ENCODE measurements around the gene NOP53.
A peak's percentile ranks its signal among the peaks of the same experiment; 100 is the strongest.
"Not testable (repeated sequence)": the region's sequence is repeated elsewhere in the genome, so short reads cannot be mapped to it uniquely, and the experiment has no call there.

Gene NOP53

DNA sequence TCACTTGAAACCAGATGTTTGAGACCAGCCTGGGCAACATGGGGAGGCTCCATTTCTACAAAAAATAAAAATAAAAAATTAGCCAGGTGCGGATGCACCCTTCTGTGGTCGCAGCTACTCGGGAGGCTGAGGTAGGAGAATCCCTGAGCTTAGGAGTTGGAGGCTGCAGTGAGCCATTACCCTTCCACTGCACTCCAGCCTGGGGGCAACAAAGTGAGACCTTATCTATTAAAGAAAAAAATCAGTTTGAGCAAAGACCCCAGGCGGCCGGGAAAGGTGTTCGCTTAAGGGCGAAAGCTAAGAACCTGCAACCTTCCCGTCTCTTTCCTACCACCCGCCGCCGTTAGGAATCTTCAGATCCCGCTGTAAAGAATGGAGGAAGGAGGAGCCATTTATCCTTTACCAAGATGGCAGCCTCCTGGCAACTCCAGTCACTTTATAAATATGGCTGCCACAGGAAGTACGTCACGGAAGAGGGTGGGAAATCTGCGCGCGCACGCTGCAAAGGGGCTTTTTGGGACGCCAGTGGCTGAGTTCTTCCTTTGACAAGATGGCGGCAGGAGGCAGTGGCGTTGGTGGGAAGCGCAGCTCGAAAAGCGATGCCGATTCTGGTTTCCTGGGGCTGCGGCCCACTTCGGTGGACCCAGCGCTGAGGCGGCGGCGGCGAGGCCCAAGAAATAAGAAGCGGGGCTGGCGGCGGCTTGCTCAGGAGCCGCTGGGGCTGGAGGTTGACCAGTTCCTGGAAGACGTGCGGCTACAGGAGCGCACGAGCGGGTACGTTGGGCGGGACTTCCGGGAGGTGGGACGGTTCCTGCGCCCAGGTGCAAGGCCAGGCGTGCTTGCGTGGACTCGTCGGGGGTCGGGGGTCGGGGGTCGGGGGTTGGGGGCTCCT, at the start of gene NOP53:
TSS of gene NOP53 (plus strand) at position 537 of the 892 bp plus-strand sequence. CDS start at position 551, 14 bp downstream.
- DNase-seq (ENCODE audit: low read depth in 2 of 3, low spot score in 2 of 3), result peak; percentile 91 to 99 (median 97)

DNA sequence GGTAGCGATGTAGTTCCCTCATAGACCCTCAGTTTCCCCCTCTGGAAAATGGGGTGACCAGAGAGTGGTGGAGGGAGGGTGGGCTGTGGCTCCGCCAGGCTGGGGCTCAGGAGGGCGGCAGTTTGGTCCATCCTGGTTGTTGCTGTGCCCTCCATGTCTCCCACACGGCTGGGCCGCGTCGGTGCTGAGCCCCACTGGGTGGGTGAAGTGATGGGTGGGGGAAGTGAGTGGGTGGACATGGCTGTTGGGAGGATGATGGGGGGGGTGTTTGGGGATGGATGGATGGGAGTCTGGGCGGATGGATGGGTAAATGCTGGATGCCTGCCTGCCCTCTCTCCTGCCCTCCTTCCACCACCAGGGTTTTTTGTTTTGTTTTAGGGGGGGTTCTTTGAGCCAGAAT, 48.7 kb upstream of the NOP53 start:
- no peak for DNase-seq (ENCODE audit: low read depth in 2 of 3, low spot score in 2 of 3)

DNA sequence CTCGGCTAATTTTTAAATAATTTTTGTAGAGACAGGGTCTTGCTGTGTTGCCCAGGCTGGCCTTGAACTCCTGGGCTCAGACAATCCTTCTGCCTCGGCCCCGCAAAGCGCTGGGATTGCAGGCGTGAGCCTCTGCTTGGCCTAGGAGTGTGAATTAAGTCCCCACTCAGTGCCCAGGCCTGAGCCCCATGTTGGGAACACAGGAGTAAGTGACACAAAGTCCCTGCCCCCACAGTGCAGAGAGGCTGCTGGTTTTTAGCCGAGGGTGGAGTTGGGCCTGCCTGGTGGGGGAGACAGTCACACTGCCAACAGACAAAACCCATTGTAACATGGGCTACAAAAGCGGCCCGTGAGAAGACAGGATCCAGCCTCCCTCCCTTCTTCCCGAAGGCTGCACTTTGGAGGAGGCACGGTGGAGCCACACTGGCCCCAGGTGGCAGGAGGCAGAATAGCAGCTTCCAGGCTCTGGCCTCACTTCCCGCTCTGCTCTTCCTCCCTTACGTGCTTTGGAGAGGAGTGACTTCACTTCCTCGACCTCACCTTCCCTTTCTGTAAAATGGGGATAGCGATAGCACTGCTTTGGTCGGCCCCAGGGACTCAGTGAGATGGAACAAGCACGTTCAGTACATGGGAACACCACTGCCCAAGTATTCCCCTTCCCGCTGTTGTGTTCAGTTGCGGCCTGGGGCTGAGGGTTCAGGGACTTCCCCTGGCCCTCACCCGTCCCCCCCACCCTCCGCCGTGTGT, 47.3 kb upstream of the NOP53 start:
- peak in 2 of 3 experiments; percentile 22 to 27 for DNase-seq (ENCODE audit: low read depth in 2 of 3, low spot score in 2 of 3)

DNA sequence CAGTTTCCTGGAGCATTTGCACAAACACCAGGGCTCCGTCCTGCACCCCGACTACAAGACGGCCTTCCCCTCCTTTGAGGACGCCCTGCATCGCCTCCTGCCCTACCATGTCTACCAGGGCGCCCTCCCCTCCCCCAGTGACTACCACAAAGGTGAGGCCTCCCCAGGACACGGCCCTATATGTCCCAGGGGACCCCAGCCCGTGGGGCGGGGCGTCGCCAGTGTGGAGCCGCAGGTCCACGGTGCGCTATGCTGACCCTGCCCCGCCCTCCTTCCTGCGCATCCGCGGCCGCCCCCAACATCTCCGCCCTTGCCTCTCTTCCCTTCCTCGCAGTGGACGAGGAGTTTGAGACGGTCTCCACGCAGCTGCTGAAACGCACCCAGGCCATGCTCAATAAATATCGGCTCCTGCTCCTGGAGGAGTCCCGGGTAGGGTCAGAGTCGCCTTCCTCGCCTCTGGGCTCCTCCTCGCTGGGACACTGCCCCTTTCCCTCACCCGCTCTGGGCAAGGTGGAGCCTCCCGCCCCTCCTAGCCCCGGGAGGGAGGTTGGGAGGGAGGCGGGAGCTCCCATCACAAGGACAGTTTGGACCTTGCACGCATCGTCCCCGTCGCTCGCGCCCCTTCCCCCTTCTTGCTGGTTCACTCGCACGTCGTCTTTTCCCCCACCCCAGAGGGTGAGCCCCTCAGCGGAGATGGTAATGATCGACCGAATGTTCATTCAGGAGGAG, 46.6 kb upstream of the NOP53 start:
- DNase-seq (ENCODE audit: low read depth in 2 of 3, low spot score in 2 of 3), result no peak

DNA sequence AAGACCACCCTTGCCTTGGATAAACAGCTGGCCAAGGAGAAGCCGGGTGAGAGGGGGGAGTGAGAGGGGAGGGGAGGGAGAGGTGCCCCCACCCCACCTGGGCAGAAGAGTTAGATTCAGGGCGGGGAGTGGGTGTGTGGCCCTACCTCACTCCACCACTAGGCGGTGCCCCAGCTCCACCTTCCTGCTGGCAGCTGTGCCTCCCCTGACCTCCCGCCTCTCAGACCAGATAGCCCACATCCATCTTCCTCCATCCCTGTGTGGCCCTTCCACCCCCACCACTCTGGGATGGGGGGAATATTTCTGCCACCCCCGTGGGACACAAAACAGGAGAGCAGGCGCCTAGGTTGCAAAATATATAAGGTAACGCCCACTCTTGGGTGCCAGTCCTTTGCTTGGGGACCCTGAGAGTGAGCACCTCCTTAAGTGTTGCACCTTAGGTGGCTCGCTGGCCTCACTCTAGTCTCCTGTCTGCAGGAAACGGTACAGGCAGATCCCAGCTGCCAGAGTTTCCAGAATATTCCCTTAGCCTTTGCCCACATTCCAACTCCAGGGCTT, 45.9 kb upstream of the NOP53 start:
- DNase-seq (ENCODE audit: low read depth in 2 of 3, low spot score in 2 of 3), result peak in 1 of 3 experiments; percentile 49

DNA sequence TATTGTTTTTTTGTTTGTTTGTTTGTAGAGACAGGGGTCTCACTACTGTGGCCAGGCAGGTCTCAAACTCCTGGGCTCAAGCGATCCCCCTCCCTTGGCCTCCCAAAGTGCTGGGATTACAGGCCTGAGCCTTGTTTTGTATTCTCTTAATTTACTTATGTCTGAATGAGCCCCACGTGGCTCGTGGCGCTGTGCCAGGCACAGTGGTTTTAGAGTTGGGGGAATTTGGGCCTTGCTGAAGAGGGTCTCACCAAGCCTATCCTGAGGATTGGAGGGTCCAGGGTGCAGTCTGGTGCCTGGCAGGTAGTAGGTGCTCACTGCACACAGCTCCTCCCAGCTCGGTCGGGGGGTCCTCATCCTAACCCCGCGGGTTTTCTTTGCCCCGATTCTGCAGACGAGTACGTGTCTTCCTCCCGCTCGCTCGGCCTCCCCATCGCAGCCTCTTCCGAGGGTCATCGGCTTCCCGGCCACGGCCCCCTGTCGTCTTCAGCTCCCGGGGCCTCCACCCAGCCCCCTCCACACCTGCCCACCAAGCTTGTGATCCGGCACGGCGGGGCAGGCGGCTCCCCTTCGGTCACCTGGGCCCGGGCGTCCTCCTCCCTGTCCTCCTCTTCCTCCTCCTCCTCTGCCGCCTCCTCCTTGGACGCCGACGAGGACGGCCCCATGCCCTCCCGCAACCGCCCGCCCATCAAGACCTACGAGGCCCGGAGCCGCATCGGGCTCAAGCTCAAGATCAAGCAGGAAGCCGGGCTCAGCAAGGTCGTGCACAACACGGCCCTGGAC, 44.2 kb upstream of the NOP53 start:
- DNase-seq (ENCODE audit: low read depth in 2 of 3, low spot score in 2 of 3), result no peak

DNA sequence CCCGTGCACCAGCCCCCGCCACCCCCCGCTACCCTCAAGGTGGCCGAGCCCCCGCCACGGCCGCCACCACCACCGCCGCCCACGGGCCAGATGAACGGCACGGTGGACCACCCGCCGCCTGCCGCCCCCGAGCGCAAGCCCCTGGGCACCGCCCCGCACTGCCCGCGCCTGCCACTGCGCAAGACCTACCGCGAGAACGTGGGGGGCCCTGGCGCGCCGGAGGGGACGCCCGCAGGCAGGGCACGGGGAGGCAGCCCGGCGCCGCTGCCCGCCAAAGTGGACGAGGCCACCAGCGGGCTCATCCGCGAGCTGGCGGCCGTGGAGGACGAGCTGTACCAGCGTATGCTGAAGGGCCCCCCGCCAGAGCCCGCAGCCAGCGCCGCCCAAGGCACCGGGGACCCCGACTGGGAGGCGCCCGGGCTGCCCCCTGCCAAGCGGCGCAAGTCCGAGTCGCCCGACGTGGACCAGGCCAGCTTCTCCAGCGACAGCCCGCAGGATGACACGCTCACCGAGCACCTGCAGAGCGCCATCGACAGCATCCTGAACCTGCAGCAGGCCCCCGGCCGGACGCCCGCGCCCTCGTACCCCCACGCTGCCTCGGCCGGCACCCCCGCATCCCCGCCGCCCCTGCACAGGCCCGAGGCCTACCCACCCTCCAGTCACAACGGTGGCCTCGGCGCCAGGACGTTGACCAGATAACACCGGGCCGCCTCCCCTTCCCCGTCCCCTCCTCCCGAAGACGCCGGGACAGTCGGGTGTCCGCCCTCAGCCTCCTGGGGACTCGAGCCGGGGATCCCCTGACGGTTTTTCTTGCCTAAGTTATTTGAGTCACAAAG, 43.4 kb upstream of the NOP53 start:
- no peak for DNase-seq (ENCODE audit: low read depth in 2 of 3, low spot score in 2 of 3)

DNA sequence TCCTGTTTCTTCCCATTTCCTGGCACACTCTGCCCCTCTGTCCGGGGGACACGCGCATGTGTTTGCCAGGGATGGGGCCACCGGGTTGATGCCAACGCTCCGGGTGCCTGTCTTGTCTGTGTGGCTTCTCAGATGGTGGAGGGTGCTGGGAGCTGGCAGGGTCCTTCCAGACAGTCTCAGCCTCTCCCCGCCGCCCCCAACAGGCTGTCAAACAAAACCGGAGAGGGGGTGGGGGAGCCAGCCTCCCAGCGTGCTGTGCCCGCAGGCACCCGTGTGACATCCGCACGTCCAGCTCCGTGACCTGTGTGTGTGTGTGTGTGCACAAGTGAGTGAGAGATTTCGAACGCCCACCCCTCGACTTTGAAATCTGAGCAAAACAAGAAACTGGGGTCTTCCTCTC, 42.7 kb upstream of the NOP53 start:
- no peak for DNase-seq (ENCODE audit: low read depth in 2 of 3, low spot score in 2 of 3)

DNA sequence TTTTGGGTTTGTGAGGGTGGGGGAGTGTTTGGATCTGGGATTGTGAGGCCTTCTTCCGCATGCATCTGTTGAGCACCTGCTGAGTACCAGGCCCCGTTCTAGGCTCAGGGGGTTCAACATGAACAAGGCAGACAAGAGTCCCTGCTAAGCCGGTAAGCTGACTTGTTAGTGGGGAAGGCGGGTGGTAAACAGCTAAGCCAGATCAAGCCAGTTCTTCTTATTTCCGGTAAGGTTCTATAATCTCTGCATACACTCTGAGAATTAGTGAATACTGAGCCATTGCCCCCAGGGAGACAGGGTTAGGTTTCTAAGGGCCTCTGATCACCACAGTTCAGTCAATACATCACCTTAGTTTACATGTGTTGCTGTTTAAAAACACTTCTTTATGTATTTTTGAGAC, 42.0 kb upstream of the NOP53 start:
- no peak for DNase-seq (ENCODE audit: low read depth in 2 of 3, low spot score in 2 of 3)

DNA sequence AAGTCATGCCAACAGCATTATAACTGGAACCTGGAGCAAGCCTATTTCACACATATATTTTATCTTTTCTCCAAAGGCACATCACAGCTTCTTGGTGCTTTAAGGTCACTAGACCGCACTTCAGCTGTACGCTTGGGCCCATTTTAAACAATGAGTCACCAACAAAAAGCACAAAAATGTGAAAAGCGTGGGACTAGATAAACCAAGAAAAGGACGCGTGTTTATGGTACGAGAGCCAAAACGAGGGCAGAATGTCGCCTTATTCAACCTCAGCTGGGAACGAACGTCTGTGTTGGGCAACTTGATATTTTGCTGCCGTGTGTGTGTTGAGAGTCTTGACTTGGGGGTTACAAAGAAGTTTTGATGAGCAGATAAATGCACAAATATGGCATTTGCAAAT, 41.3 kb upstream of the NOP53 start:
- DNase-seq (ENCODE audit: low read depth in 2 of 3, low spot score in 2 of 3), result no peak

DNA sequence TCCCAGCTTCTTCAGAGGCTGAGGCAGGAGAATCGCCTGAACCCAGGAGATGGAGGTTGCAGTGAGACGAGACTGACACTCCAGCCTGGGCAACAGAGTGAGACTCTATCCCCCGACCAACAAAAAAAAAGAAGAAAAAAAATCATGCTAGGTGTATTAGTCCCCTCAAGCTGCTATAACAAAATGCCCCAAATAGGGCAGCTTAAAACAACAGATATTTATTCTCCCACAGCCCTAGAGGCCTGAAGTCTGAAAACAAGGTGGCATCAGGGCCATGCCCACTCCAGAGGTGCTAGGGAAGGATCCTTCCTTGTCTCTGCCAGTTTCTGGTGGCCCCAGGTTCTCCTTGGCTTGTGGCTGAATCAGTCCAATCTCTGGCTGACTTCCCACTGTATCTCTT, 40.7 kb upstream of the NOP53 start:
- no peak for DNase-seq (ENCODE audit: low read depth in 2 of 3, low spot score in 2 of 3)

DNA sequence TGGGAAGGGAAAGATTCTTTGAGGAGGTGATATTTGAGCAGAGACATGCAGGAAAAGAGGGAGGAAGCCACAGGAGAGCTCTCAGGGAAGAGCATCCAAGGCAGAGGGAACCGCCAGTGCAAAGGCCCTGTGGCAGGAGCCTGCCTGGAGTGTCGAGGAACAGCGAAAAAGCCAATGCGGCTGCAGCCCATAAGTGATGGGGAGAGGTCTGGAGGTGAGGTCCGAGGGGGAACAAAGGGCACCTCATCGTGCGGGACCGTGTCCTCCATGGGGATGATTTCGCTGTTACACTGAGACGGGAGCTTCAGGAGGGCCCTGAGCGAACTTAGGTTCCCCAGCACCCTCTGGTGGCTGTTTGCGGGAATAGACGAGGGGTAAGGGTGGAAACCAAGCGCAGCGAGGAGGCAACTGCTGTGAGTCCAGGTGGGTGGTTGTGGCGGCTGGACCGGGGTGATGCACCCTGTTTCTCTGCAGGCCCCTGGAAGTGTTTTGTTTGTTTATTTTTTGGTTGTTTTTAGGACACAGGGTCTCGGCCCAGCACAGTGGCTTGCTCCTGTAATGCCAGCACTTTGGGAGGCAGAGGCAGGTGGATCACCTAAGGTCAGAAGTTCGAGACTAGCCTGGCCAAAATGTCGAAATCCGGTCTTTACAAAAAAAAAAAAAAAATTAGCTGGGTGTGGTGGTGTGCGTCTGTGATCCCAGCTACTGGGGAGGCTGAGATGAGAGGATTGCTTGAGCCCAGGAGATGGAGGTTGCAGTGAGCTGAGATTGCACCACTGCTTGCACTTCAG, 38.0 kb upstream of the NOP53 start:
- peak; percentile 45 to 74 (median 52) for DNase-seq (ENCODE audit: low read depth in 2 of 3, low spot score in 2 of 3)

DNA sequence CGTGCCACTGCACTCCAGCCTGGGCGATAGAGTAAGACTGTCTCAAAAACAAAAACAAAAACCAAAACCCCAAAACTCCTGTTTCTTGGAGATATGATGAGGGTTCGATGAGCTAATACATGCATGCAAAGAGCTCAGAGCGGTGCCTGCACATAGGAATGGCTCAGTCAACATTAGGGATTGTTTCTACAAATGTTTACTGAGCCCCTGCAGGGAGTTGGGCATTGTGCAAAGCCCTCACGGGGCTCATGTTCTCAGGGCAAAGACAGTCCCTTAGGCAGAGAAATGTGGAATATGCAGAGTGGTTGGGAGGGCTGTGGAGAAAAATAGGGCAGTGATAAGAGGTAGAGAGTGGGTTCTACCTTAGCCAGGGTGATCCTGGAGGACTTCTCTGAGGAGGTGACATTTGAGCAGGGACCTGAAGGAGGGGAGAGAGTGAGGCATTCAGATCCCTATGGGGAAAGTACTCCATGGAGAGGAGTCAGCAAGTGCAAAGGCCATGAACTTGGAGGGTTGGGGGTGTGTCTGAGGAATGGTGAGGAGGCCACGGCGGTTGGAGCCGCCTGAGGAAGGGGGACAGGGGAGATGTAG, 33.6 kb upstream of the NOP53 start:
- no peak for DNase-seq (ENCODE audit: low read depth in 2 of 3, low spot score in 2 of 3)

DNA sequence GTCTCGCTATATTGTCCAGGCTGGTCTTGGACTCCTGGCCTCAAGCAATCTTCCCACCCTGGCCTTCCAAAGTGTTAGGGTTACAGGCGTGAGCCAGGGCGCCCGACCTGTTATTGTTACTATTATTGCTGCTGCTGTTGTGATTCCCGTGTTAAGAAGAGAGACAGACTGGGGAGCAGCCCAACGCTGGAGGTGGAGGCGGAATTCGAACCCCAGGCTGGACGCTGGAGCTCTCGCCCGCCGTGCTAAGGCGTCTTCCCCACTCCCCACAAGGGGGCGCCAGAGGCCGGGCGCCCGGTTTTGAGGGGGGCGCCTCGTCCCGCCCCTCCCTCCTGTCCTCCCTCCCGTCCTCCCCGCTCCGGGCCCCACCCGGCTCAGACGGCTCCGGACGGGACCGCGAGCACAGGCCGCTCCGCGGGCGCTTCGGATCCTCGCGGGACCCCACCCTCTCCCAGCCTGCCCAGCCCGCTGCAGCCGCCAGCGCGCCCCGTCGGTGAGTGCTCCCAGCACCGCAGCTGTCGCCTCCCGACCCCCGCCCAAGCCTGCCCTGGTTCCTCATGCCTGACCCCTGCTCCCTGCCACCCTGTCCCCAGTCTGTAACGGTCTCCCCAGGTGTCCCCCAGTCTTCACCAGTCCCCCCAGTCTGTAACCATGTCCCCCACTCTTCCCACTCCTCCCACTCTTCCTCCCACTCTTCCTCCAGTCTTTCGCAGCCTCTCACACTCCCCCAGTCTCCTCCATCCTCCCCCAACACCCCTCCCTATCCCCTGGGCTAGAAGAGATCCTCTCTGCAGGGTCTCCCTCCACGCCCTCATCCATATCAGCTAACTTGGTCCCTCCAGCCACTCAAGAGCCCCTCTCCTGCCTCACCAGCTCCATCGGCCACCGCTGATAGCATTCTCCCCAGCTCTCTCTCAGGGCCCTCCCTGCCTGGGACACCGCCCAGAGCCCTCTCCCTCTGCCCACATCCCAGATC, 32.0 kb upstream of the NOP53 start, which contains the start of gene EHD2:
TSS of gene EHD2 (plus strand) at position 377 of the 976 bp plus-strand sequence. CDS start 3,191 bp downstream, outside the sequence.
- DNase-seq (ENCODE audit: low read depth in 2 of 3, low spot score in 2 of 3), result peak; percentile 22 to 47 (median 26)

DNA sequence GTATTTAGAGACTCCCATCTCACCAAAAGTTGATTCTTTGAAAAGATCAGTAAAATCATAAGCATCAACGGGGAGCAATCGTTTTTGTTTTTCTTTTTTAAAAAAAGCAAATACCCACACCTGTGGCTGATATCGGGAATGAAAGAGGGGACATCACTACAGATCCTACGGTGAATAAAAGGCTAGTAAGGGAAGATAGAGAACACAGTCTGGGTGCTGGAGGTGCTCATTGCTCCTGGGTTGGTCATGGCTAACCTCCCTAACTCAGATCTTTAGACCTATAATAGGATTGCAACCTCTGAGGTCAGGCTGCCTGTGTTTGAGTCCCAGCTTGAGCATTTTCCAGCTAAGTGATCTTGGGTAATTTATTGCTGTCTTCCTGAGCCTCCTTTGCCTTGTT, 31.0 kb upstream of the NOP53 start:
- no peak for DNase-seq (ENCODE audit: low read depth in 2 of 3, low spot score in 2 of 3)

DNA sequence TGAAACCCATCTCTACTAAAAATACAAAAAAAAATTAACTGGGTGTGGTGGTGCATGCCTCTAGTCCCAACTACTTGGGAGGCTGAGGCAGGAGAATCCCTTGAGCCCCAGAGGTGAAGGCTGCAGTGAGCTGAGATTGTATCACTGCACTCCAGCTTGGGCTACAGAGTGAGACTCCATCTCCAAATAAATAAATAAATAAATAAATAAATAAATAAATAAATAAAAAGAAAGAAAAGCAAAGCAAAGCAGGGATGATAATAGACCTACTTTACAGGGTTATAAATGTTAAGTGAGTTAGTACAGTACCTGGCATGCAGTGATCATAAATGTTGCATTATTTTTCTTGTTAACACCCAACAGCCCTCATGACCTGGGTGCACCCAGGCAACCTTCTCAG, 30.5 kb upstream of the NOP53 start:
- DNase-seq (ENCODE audit: low read depth in 2 of 3, low spot score in 2 of 3), result not testable (repeated sequence)
